Measurements from ENCODE around the gene VPS51. TPM values are rescaled to one million over a fixed set of nuclear protein-coding genes. Genes with fewer than 3 reads are reported as not detected.

Gene VPS51
- total and polyA plus RNA-seq, 2 of the 4 experiments (the other 2 are of a cell fraction) = 56.3 to 113 TPM

DNA sequence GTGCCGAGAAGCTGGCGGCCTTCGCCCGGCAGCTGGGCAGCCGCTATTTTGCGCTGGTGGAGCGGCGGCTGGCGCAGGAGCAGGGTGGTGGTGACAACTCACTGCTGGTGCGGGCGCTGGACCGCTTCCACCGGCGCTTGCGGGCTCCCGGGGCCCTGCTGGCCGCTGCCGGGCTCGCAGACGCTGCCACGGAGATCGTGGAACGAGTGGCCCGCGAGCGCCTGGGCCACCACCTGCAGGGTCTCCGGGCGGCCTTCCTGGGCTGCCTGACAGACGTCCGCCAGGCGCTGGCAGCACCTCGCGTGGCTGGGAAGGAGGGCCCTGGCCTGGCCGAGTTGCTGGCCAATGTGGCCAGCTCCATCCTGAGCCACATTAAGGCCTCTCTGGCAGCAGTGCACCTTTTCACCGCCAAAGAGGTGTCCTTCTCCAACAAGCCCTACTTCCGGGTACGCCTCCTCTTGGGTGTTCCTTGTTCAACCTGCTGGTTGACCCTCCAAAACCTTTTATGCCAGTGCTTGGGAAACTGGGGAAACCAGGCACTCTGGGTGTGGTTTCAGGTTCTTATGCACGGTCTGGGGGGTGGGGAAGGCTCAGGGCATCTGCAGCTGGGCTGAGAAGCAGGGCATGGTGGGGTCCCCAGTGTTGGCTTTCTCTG, 12.6 kb downstream of the VPS51 start:
- no TSS peak for BruUV-seq (replicated peaks)
- TF ChIP-seq MAZ (IDR thresholded peaks at IDR 0.05; ENCODE audit: borderline replicate concordance, low read depth, low read length) (no peak), MAFK (IDR thresholded peaks at IDR 0.05; ENCODE audit: low read depth, low read length) (no peak), BHLHE40 (IDR thresholded peaks at IDR 0.05; ENCODE audit: low read depth, low read length) (no peak), USF2 (IDR thresholded peaks at IDR 0.05; ENCODE audit: low read depth, low read length) (no peak), CTCF (conservative IDR thresholded peaks at IDR 0.05; ENCODE audit: low read depth, low read length) (no peak), SMC3 (IDR thresholded peaks at IDR 0.05; ENCODE audit: low read depth, low read length) (no peak), MXI1 (IDR thresholded peaks at IDR 0.05; ENCODE audit: borderline replicate concordance, low read depth, low read length) (no peak), RAD21 (IDR thresholded peaks at IDR 0.05; ENCODE audit: low read length) (no peak), FOS (IDR thresholded peaks at IDR 0.05; ENCODE audit: low read depth, low read length) (no peak), RFX5 (IDR thresholded peaks at IDR 0.05; ENCODE audit: low read depth, low read length) (no peak)
- TF ChIP-seq, protein P1, sequence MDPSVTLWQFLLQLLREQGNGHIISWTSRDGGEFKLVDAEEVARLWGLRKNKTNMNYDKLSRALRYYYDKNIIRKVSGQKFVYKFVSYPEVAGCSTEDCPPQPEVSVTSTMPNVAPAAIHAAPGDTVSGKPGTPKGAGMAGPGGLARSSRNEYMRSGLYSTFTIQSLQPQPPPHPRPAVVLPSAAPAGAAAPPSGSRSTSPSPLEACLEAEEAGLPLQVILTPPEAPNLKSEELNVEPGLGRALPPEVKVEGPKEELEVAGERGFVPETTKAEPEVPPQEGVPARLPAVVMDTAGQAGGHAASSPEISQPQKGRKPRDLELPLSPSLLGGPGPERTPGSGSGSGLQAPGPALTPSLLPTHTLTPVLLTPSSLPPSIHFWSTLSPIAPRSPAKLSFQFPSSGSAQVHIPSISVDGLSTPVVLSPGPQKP (IDR thresholded peaks at IDR 0.05; ENCODE audit: borderline replicate concordance, low read depth, low read length) = no peak
- ATAC-seq (ENCODE audit: low read depth) = no peak
- Histone ChIP-seq H3K56ac (ENCODE audit: extremely low read depth, insufficient read depth, low read length) (no peak overlapping the region), H3K36me3 (ENCODE audit: control insufficient read depth, insufficient read depth, low read length) (peaks cover 11% of the 10 kb centered on the region; the same call in 1 of the 2 replicates), H4K20me1 (ENCODE audit: insufficient read depth, low read length) (peaks cover 11% of the 10 kb centered on the region; the same call in 1 of the 2 replicates), H2BK120ac (ENCODE audit: low read depth, low read length) (no peak overlapping the region), H2BK20ac (ENCODE audit: low read depth, low read length) (no peak overlapping the region), H2BK5ac (ENCODE audit: low read depth, low read length, poor library complexity, severe bottlenecking) (no peak overlapping the region), H3K4me2 (ENCODE audit: low read depth, low read length) (no peak overlapping the region), H2AK9ac (replicated peaks; ENCODE audit: low read depth, low read length, poor library complexity) (no peak overlapping the region), H3K4me3 (ENCODE audit: insufficient read depth, low read depth, low read length) (no peak overlapping the region), H3K14ac (replicated peaks; ENCODE audit: low read depth, low read length) (no peak overlapping the region), H2AFZ (replicated peaks; ENCODE audit: low read length, poor library complexity) (no peak overlapping the region), H4K91ac (ENCODE audit: insufficient read depth, low read depth, low read length) (no peak overlapping the region), H3K79me1 (ENCODE audit: low read depth in 1 of 2, low read length in 2 of 2) (peaks cover 5 to 29% of the 10 kb centered on the region in 2 experiments; a peak in 3 of 4 replicates), H4K8ac (ENCODE audit: low read depth in 2 of 2, low read length in 2 of 2) (no peak overlapping the region), H3K27me3 (ENCODE audit: control insufficient read depth, insufficient read depth, low read length) (no peaks in the 10 kb centered on the region), H3K18ac (ENCODE audit: low read depth, low read length) (no peak overlapping the region), H3K9ac (ENCODE audit: low read depth, low read length) (no peak overlapping the region), H2AK5ac (ENCODE audit: low read depth, low read length) (no peak overlapping the region), H3K23ac (ENCODE audit: low read depth, low read length) (no peak overlapping the region), H3K4ac (ENCODE audit: low read depth, low read length) (no peak overlapping the region), H3K27ac (ENCODE audit: insufficient read depth, low read length) (no peak overlapping the region), H2BK15ac (ENCODE audit: low read depth, low read length) (no peak overlapping the region), H3K4me1 (ENCODE audit: control insufficient read depth, insufficient read depth, low read length) (peaks cover 13% of the 10 kb centered on the region; the same call in 1 of the 2 replicates), H3K9me3 (ENCODE audit: control insufficient read depth, insufficient read depth, low read length) (no peaks in the 10 kb centered on the region), H3K9me1 (ENCODE audit: insufficient read depth, low read length) (peaks cover under 1% of the 10 kb centered on the region; the same call in 1 of the 2 replicates), H4K5ac (ENCODE audit: low read depth, low read length) (no peak overlapping the region)
- dilution Hi-C loops (cut with HindIII; ENCODE audit: low sequenced_read_pairs, unreplicated experiment) = no loop called here
- 96% methylated on average over 33 of the region's 38 CpGs; no CpG with 5 or more reads in 1 of the 2 experiments for WGBS, 2 experiments (ENCODE audit: extremely low coverage in 2 of 2, insufficient read length in 1 of 2)
- no peak for DNase-seq
- CTCF ChIA-PET = no interaction called here
- in situ Hi-C loops (cut with MboI; ENCODE audit: low sequenced_read_pairs) = no loop called here
- POLR2A ChIA-PET (ENCODE audit: unreplicated experiment) = no interaction called here
- intact Hi-C loops (cut with micrococcal nuclease) = no loop called here

Measured in IMR-90 (cell line).